GM19397 (cell line): ENCODE data around the gene FBLN1.

ENCODE experiments used
- ATAC-seq: cut with Tn5 transposase; IDR thresholded peaks from one replicate; pipeline ENCODE4 v1.9.1; 2021; ENCODE audit warnings: mild to moderate bottlenecking, moderate library complexity; ENCODE audit not compliant: unreplicated experiment

FBLN1 gene

GRCh38 chr22:45631140-45631840 is 128.6 kb downstream of the FBLN1 start:
- ATAC-seq = no peak

GRCh38 chr22:45631841-45632238 is 129.2 kb downstream of the FBLN1 start:
- ATAC-seq = no peak

GRCh38 chr22:45632791-45633515 is 130.3 kb downstream of the FBLN1 start:
- ATAC-seq = no peak

GRCh38 chr22:45636683-45637082 is 134.0 kb downstream of the FBLN1 start:
- ATAC-seq = no peak

GRCh38 chr22:45638197-45638596 is 135.5 kb downstream of the FBLN1 start:
- no peak for ATAC-seq

- ATAC-seq = no peak
Measured at GRCh38 chr22:45638834-45639746, 136.4 kb downstream of the FBLN1 start.

GRCh38 chr22:45639747-45640102 is 137.0 kb downstream of the FBLN1 start:
- no peak for ATAC-seq

GRCh38 chr22:45640291-45640940 is 137.7 kb downstream of the FBLN1 start:
- ATAC-seq = no peak

- no peak for ATAC-seq
Measured at GRCh38 chr22:45640941-45641621, 138.4 kb downstream of the FBLN1 start.

- ATAC-seq = no peak
Measured at GRCh38 chr22:45642986-45643385, 140.3 kb downstream of the FBLN1 start.

GRCh38 chr22:45644714-45645113 is 142.0 kb downstream of the FBLN1 start:
- no peak for ATAC-seq

GRCh38 chr22:45645150-45645525 is 142.5 kb downstream of the FBLN1 start:
- no peak for ATAC-seq

GRCh38 chr22:45645526-45646414 is 143.1 kb downstream of the FBLN1 start:
- ATAC-seq = peak; percentile 63

GRCh38 chr22:45647532-45648225 is 145.0 kb downstream of the FBLN1 start:
- ATAC-seq = no peak

- no peak for ATAC-seq
Measured at GRCh38 chr22:45648301-45649117, 145.8 kb downstream of the FBLN1 start.

- ATAC-seq = no peak
Measured at GRCh38 chr22:45649809-45650208, 147.1 kb downstream of the FBLN1 start.

GRCh38 chr22:45650721-45651120 is 148.0 kb downstream of the FBLN1 start:
- no peak for ATAC-seq
